ENCODE measurements around the gene SPAG17. TPM values are rescaled to one million over a fixed set of nuclear protein-coding genes. Genes with fewer than 3 reads are reported as not detected.
A peak's percentile ranks its signal among the peaks of the same experiment; 100 is the strongest.

SPAG17 gene
- total and polyA plus RNA-seq, 2 experiments from 2014 or later: 1.0 to 1.1 TPM

DNA sequence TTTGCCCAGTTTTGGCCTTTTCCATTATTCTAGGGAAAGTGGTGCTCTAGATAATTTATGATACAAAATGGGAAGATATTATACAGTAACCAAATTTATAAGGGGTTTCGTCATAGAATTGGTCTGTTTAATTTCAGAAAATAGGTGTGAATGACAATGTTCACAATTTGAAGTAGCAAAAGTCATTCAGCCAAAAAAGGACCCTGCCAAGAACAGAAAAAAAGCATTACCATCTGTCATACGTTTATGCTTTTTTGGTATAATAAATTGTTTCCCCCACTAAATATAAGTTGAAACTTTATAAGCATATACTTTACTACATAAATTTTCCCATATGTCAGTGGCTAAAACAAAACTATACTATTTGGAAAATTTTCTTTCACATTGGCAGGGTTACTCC is 4.5 kb upstream of the SPAG17 start:
- Histone ChIP-seq H4K20me1 (replicated peaks; ENCODE audit: insufficient read depth) (no peaks in the 10 kb centered on the region), H3K27ac (ENCODE audit: low read depth) (no peak overlapping the region), H2AFZ (no peak overlapping the region), H3K79me2 (replicated peaks; ENCODE audit: insufficient read depth) (no peaks in the 10 kb centered on the region), H3F3A (replicated peaks; ENCODE audit: low read depth) (no peaks in the 10 kb centered on the region), H3K36me3 (ENCODE audit: insufficient read depth) (no peaks in the 10 kb centered on the region), H3K27me3 (ENCODE audit: insufficient read depth) (no peaks in the 10 kb centered on the region), H3K9me2 (ENCODE audit: insufficient read depth) (no peaks in the 10 kb centered on the region; the same call in 1 of the 2 replicates), H3K4me1 (ENCODE audit: insufficient read depth) (peaks cover 22% of the 10 kb centered on the region), H3K4me2 (no peak overlapping the region), H3K4me3 (no peak overlapping the region)
- H3K27ac Mint-ChIP-seq: no peak overlapping the region
- H3K4me1 Mint-ChIP-seq: peaks cover 27% of the 10 kb centered on the region
- DNase-seq (ENCODE audit: low spot score) (no peak), ATAC-seq (no peak)
- peaks cover 11% of the 10 kb centered on the region; the same call in 2 of the 3 replicates for H3K9me3 Mint-ChIP-seq
- no peak overlapping the region for H3K4me3 Mint-ChIP-seq
- TF ChIP-seq ZNF114 (CRISPR knock-in tag; IDR thresholded peaks at IDR 0.05) (no peak), STAT1 (IDR thresholded peaks at IDR 0.05; ENCODE audit: unreplicated experiment) (no peak), CTCF (conservative IDR thresholded peaks at IDR 0.05; ENCODE audit: low read depth in 2 of 2) (no peak), ZNF331 (CRISPR knock-in tag; IDR thresholded peaks at IDR 0.05; ENCODE audit: low read depth) (no peak), POLR2AphosphoS5 (IDR thresholded peaks at IDR 0.05; ENCODE audit: low read depth) (no peak), CREB1 (CRISPR knock-in tag; IDR thresholded peaks at IDR 0.05; ENCODE audit: low read depth) (no peak), JUNB (IDR thresholded peaks at IDR 0.05; ENCODE audit: unreplicated experiment) (no peak), EZH2phosphoT487 (IDR thresholded peaks at IDR 0.05; ENCODE audit: unreplicated experiment) (no peak)
- TF ChIP-seq, protein P1, sequence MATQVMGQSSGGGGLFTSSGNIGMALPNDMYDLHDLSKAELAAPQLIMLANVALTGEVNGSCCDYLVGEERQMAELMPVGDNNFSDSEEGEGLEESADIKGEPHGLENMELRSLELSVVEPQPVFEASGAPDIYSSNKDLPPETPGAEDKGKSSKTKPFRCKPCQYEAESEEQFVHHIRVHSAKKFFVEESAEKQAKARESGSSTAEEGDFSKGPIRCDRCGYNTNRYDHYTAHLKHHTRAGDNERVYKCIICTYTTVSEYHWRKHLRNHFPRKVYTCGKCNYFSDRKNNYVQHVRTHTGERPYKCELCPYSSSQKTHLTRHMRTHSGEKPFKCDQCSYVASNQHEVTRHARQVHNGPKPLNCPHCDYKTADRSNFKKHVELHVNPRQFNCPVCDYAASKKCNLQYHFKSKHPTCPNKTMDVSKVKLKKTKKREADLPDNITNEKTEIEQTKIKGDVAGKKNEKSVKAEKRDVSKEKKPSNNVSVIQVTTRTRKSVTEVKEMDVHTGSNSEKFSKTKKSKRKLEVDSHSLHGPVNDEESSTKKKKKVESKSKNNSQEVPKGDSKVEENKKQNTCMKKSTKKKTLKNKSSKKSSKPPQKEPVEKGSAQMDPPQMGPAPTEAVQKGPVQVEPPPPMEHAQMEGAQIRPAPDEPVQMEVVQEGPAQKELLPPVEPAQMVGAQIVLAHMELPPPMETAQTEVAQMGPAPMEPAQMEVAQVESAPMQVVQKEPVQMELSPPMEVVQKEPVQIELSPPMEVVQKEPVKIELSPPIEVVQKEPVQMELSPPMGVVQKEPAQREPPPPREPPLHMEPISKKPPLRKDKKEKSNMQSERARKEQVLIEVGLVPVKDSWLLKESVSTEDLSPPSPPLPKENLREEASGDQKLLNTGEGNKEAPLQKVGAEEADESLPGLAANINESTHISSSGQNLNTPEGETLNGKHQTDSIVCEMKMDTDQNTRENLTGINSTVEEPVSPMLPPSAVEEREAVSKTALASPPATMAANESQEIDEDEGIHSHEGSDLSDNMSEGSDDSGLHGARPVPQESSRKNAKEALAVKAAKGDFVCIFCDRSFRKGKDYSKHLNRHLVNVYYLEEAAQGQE (IDR thresholded peaks at IDR 0.05; ENCODE audit: unreplicated experiment): no peak
- H3K27me3 Mint-ChIP-seq (ENCODE audit: insufficient read depth, low read depth, poor library complexity): peaks cover 3% of the 10 kb centered on the region
- H3K36me3 Mint-ChIP-seq (ENCODE audit: low read depth): peaks cover 9% of the 10 kb centered on the region; the same call in 2 of the 3 replicates

DNA sequence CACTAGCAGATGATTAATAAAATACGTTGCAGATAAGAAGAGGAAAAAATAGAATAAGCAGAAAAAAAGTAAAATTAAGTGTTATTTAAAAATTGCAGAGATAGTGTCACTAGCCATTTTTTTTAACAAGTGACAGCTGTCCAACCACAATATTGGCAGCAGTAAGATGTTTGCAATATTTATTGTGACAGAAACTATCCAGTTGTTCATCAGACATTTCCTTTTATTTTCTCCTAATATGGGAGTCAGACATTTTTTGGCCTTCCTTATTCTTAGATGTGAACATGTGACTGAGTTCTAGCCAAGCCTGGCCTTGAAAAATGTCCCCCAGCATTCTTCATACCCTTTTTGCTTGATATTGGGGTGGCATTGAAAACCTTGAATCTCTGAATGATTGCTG is 3.4 kb upstream of the SPAG17 start:
- H3K27me3 Mint-ChIP-seq (ENCODE audit: insufficient read depth, low read depth, poor library complexity): peaks cover 1% of the 10 kb centered on the region
- peak overlapping the region; percentile 33; the same call in 1 of the 2 replicates for H2AFZ ChIP-seq
- TF ChIP-seq, protein P1 (IDR thresholded peaks at IDR 0.05; ENCODE audit: unreplicated experiment): no peak
- no peak for TF ChIP-seq CREB1 (CRISPR knock-in tag; IDR thresholded peaks at IDR 0.05; ENCODE audit: low read depth)

More for the DNA sequence above, 3.4 kb upstream of the SPAG17 start:
- Histone ChIP-seq H3K36me3 (ENCODE audit: insufficient read depth) (no peaks in the 10 kb centered on the region), H3F3A (replicated peaks; ENCODE audit: low read depth) (no peaks in the 10 kb centered on the region), H3K79me2 (replicated peaks; ENCODE audit: insufficient read depth) (no peaks in the 10 kb centered on the region), H3K27ac (ENCODE audit: low read depth) (no peak overlapping the region), H3K27me3 (ENCODE audit: insufficient read depth) (no peaks in the 10 kb centered on the region), H3K4me1 (ENCODE audit: insufficient read depth) (peaks cover 24% of the 10 kb centered on the region), H4K20me1 (replicated peaks; ENCODE audit: insufficient read depth) (no peaks in the 10 kb centered on the region), H3K4me2 (peak overlapping the region; percentile 32; the same call in 1 of the 2 replicates), H3K4me3 (peak overlapping the region; percentile 20; the same call in 1 of the 2 replicates), H3K9me2 (ENCODE audit: insufficient read depth) (no peaks in the 10 kb centered on the region; the same call in 1 of the 2 replicates)
- no peak for DNase-seq (ENCODE audit: low spot score)
- peaks cover 30% of the 10 kb centered on the region for H3K4me1 Mint-ChIP-seq
- H3K9me3 Mint-ChIP-seq: peaks cover 11% of the 10 kb centered on the region; the same call in 2 of the 3 replicates
- H3K4me3 Mint-ChIP-seq: no peak overlapping the region
- no peak for ATAC-seq
- H3K36me3 Mint-ChIP-seq (ENCODE audit: low read depth): peaks cover 9% of the 10 kb centered on the region; the same call in 2 of the 3 replicates
- no peak overlapping the region; the same call in 1 of the 2 replicates for H3K27ac Mint-ChIP-seq
